Measurements from ENCODE around the gene KIF1A.

Gene KIF1A

GRCh38 chr2:240799033-240799820 lies 20.8 kb downstream of the KIF1A start:
- no peak for DNase-seq (ENCODE audit: low read depth)

GRCh38 chr2:240798327-240798905 lies 21.6 kb downstream of the KIF1A start:
- no peak for DNase-seq (ENCODE audit: low read depth)

- DNase-seq (ENCODE audit: low read depth) = no peak
These were observed 22.1 kb downstream of the KIF1A start for GRCh38 chr2:240797914-240798313.

GRCh38 chr2:240797500-240797895 lies 22.5 kb downstream of the KIF1A start:
- DNase-seq (ENCODE audit: low read depth) = no peak

- DNase-seq (ENCODE audit: low read depth) = no peak
These were observed 23.2 kb downstream of the KIF1A start for GRCh38 chr2:240796543-240797499.

- DNase-seq (ENCODE audit: low read depth) = no peak
These were observed 24.0 kb downstream of the KIF1A start for GRCh38 chr2:240795916-240796510.

- no peak for DNase-seq (ENCODE audit: low read depth)
These were observed 24.6 kb downstream of the KIF1A start for GRCh38 chr2:240795454-240795853.

- no peak for DNase-seq (ENCODE audit: low read depth)
These were observed 25.8 kb downstream of the KIF1A start for GRCh38 chr2:240794178-240794721.

GRCh38 chr2:240793313-240794177 lies 26.5 kb downstream of the KIF1A start:
- no peak for DNase-seq (ENCODE audit: low read depth)

- no peak for DNase-seq (ENCODE audit: low read depth)
These were observed 27.2 kb downstream of the KIF1A start for GRCh38 chr2:240792629-240793312.

- no peak for DNase-seq (ENCODE audit: low read depth)
These were observed 28.0 kb downstream of the KIF1A start for GRCh38 chr2:240791821-240792628.

- no peak for DNase-seq (ENCODE audit: low read depth)
These were observed 28.7 kb downstream of the KIF1A start for GRCh38 chr2:240791221-240791800.

- DNase-seq (ENCODE audit: low read depth) = no peak
These were observed 29.4 kb downstream of the KIF1A start for GRCh38 chr2:240790370-240791220.

GRCh38 chr2:240789501-240790369 lies 30.3 kb downstream of the KIF1A start:
- DNase-seq (ENCODE audit: low read depth) = no peak

- DNase-seq (ENCODE audit: low read depth) = no peak
These were observed 31.0 kb downstream of the KIF1A start for GRCh38 chr2:240789051-240789453.

- no peak for DNase-seq (ENCODE audit: low read depth)
These were observed 31.5 kb downstream of the KIF1A start for GRCh38 chr2:240788482-240788881.
